ENCODE results near the gene ARHGAP31. TPM values are rescaled to one million over a fixed set of nuclear protein-coding genes. Genes with fewer than 3 reads are reported as not detected.

ARHGAP31 gene
- total and polyA plus RNA-seq, 4 donors, result 0.99 to 4.6 (median 2.6) TPM

- Histone ChIP-seq H3K4me1 (ENCODE audit: control insufficient read depth in 4 of 4, insufficient read depth in 4 of 4, low read length in 3 of 4) (peaks cover 0 to 5% (median 0%) of the 10 kb centered on the region in 4 donors), H3K27ac (ENCODE audit: low read depth in 1 of 2, low read length in 2 of 2) (no peak overlapping the region), H3K4me3 (ENCODE audit: low read depth in 1 of 3, low read length in 3 of 3) (no peak overlapping the region), H3K9me3 (ENCODE audit: control insufficient read depth in 4 of 4, low read length in 3 of 4) (no peaks in the 10 kb centered on the region), H3K27me3 (ENCODE audit: control insufficient read depth in 4 of 4, insufficient read depth in 4 of 4, low read length in 3 of 4) (no peaks in the 10 kb centered on the region), H3K36me3 (ENCODE audit: control insufficient read depth in 4 of 4, insufficient read depth in 3 of 4, low read depth in 1 of 4, low read length in 3 of 4) (no peaks in the 10 kb centered on the region), H3K9ac (ENCODE audit: low read depth in 1 of 2, low read length in 2 of 2) (no peak overlapping the region)
- DNase-seq (ENCODE audit: low spot score), result no peak
- TF ChIP-seq HNF4A (conservative IDR thresholded peaks at IDR 0.05) (no peak), NR2F2 (IDR thresholded peaks at IDR 0.05) (no peak), MAX (IDR thresholded peaks at IDR 0.05) (no peak), CTCF (IDR thresholded peaks at IDR 0.05; ENCODE audit: low read depth, low read length, missing input control) (no peak), EGR1 (IDR thresholded peaks at IDR 0.05; ENCODE audit: low read depth in 2 of 2) (no peak), REST (IDR thresholded peaks at IDR 0.05) (no peak), HNF4G (IDR thresholded peaks at IDR 0.05) (no peak)
- 92% methylated on average over 3 of the region's 3 CpGs for WGBS
Observed at GRCh38 chr3:119360736-119361462, 66.7 kb downstream of the ARHGAP31 start.

- H3K4me3 ChIP-seq (ENCODE audit: low read depth in 1 of 3, low read length in 3 of 3), result no peak overlapping the region
- no peak for TF ChIP-seq JUND (IDR thresholded peaks at IDR 0.05)
- H3K27me3 ChIP-seq (ENCODE audit: control insufficient read depth in 4 of 4, insufficient read depth in 4 of 4, low read length in 3 of 4), result no peaks in the 10 kb centered on the region
- no peak overlapping the region for H3K9ac ChIP-seq (ENCODE audit: low read depth in 1 of 2, low read length in 2 of 2)
- WGBS, result 85% methylated on average over 2 of the region's 2 CpGs
- no peak for DNase-seq (ENCODE audit: low spot score)
- no peak overlapping the region for H3K27ac ChIP-seq (ENCODE audit: low read depth in 1 of 2, low read length in 2 of 2)
- no peaks in the 10 kb centered on the region for H3K9me3 ChIP-seq (ENCODE audit: control insufficient read depth in 4 of 4, low read length in 3 of 4)
- no peaks in the 10 kb centered on the region for H3K36me3 ChIP-seq (ENCODE audit: control insufficient read depth in 4 of 4, insufficient read depth in 3 of 4, low read depth in 1 of 4, low read length in 3 of 4)
- H3K4me1 ChIP-seq (ENCODE audit: control insufficient read depth in 4 of 4, insufficient read depth in 4 of 4, low read length in 3 of 4), result peaks cover 0 to 1% (median 0%) of the 10 kb centered on the region in 4 donors
Observed at GRCh38 chr3:119362010-119362409, 67.8 kb downstream of the ARHGAP31 start.

GRCh38 chr3:119362940-119363725 is 69.0 kb downstream of the ARHGAP31 start:
- H3K9ac ChIP-seq (ENCODE audit: low read depth in 1 of 2, low read length in 2 of 2), result no peak overlapping the region
- no peak overlapping the region for H3K27ac ChIP-seq (ENCODE audit: low read depth in 1 of 2, low read length in 2 of 2)
- no peaks in the 10 kb centered on the region for H3K9me3 ChIP-seq (ENCODE audit: control insufficient read depth in 4 of 4, low read length in 3 of 4)
- WGBS, result 92% methylated on average over 7 of the region's 7 CpGs
- DNase-seq (ENCODE audit: low spot score), result no peak
- no peaks in the 10 kb centered on the region for H3K36me3 ChIP-seq (ENCODE audit: control insufficient read depth in 4 of 4, insufficient read depth in 3 of 4, low read depth in 1 of 4, low read length in 3 of 4)
- no peak overlapping the region for H3K4me3 ChIP-seq (ENCODE audit: low read depth in 1 of 3, low read length in 3 of 3)
- H3K27me3 ChIP-seq (ENCODE audit: control insufficient read depth in 4 of 4, insufficient read depth in 4 of 4, low read length in 3 of 4), result no peaks in the 10 kb centered on the region
- H3K4me1 ChIP-seq (ENCODE audit: control insufficient read depth in 4 of 4, insufficient read depth in 4 of 4, low read length in 3 of 4), result no peaks in the 10 kb centered on the region
- no peak for TF ChIP-seq NR2F2 (IDR thresholded peaks at IDR 0.05)
- TF ChIP-seq HNF4G (IDR thresholded peaks at IDR 0.05), result no peak
- TF ChIP-seq REST (IDR thresholded peaks at IDR 0.05), result no peak
- no peak for TF ChIP-seq FOXA2 (IDR thresholded peaks at IDR 0.05)
- no peak for TF ChIP-seq GABPA (IDR thresholded peaks at IDR 0.05 in 1 of 2, conservative IDR thresholded peaks at IDR 0.05 in 1 of 2)
- no peak for TF ChIP-seq YY1 (IDR thresholded peaks at IDR 0.05)
- TF ChIP-seq HNF4A (conservative IDR thresholded peaks at IDR 0.05), result no peak
- TF ChIP-seq CTCF (IDR thresholded peaks at IDR 0.05; ENCODE audit: low read depth, low read length, missing input control), result no peak
- TF ChIP-seq MAX (IDR thresholded peaks at IDR 0.05), result no peak
- no peak for TF ChIP-seq TAF1 (conservative IDR thresholded peaks at IDR 0.05)
